GM12864 (cell line): ENCODE data around the gene UQCRC2.

Experiments
- DNase-seq: peaks from one replicate; pipeline ENCODE4 v3.0.0-alpha.2; 2011; ENCODE audit warnings: low read depth
- H3K4me3 ChIP-seq: 2 replicates; pipeline ENCODE4 v1.5.1; 2011; ENCODE audit warnings: mild to moderate bottlenecking, low read depth, low read length, control low read depth
- TF ChIP-seq, protein P1 (sequence below): IDR thresholded peaks from 2 replicates; pipeline ENCODE4 v1.5.1; 2011; ENCODE audit warnings: low read depth, mild to moderate bottlenecking, moderate library complexity, low read length, control low read depth, inconsistent platforms; ENCODE audit errors: missing control alignments

Gene UQCRC2

DNA sequence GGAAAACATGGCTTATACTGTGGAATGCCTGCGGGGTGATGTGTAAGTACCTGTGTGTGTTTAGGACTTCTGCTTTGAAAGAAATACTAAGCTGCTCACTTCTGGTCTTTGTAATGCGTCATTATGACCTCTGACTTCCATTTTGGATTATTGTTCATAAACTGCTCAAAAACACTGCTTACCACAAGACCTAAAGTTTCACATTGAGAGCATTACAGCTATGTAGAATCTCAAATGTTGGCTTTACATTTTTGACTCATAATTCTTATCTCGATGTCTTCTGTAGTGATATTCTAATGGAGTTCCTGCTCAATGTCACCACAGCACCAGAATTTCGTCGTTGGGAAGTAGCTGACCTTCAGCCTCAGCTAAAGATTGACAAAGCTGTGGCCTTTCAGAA, 9.3 kb downstream of the UQCRC2 start:
- H3K4me3 ChIP-seq = no peak overlapping the region
- TF ChIP-seq, protein P1, sequence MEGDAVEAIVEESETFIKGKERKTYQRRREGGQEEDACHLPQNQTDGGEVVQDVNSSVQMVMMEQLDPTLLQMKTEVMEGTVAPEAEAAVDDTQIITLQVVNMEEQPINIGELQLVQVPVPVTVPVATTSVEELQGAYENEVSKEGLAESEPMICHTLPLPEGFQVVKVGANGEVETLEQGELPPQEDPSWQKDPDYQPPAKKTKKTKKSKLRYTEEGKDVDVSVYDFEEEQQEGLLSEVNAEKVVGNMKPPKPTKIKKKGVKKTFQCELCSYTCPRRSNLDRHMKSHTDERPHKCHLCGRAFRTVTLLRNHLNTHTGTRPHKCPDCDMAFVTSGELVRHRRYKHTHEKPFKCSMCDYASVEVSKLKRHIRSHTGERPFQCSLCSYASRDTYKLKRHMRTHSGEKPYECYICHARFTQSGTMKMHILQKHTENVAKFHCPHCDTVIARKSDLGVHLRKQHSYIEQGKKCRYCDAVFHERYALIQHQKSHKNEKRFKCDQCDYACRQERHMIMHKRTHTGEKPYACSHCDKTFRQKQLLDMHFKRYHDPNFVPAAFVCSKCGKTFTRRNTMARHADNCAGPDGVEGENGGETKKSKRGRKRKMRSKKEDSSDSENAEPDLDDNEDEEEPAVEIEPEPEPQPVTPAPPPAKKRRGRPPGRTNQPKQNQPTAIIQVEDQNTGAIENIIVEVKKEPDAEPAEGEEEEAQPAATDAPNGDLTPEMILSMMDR = no peak
- DNase-seq = no peak

- DNase-seq = no peak
- TF ChIP-seq, protein P1 = no peak
- no peak overlapping the region for H3K4me3 ChIP-seq
Observed at GRCh38 chr16:21963887-21964286, 10.7 kb downstream of the UQCRC2 start.

DNA sequence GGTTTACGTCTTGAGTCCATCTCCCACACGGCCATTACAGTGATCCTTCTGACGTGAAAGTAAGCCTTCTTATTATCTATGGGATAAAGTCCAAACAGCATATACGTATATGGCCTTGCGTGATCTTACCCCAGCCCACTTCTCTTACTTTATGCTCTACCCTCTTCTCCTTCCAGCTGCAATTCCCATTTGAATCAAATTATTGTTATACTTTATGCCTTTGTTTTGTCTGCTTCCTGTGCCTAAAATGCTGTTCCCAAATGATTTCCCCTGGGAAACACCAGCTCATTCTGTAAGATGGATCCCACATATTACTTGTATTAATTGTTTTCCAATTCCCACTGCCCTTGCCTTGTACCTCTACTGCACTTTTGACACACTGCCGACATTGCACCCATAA, 11.2 kb downstream of the UQCRC2 start:
- TF ChIP-seq, protein P1 = no peak

GRCh38 chr16:21971856-21972255, 18.7 kb downstream of the UQCRC2 start:
- TF ChIP-seq, protein P1 = no peak
- H3K4me3 ChIP-seq = no peak overlapping the region
- DNase-seq = no peak

More for the DNA sequence above, 11.2 kb downstream of the UQCRC2 start:
- no peak overlapping the region for H3K4me3 ChIP-seq
- no peak for DNase-seq

GRCh38 chr16:21973945-21974344, 20.8 kb downstream of the UQCRC2 start:
- H3K4me3 ChIP-seq = no peak overlapping the region
- TF ChIP-seq, protein P1 = no peak
- no peak for DNase-seq

GRCh38 chr16:21980032-21980431, 26.9 kb downstream of the UQCRC2 start:
- no peak for DNase-seq
- TF ChIP-seq, protein P1 = no peak
- H3K4me3 ChIP-seq = no peak overlapping the region

- TF ChIP-seq, protein P1 = no peak
- DNase-seq = no peak
- H3K4me3 ChIP-seq = no peak overlapping the region
Observed at GRCh38 chr16:21982108-21982507, 28.9 kb downstream of the UQCRC2 start.
